GM18870 (cell line): ENCODE data around the gene FAM184A.
"Not testable (repeated sequence)": the region's sequence is repeated elsewhere in the genome, so short reads cannot be mapped to it uniquely, and the experiment has no call there.

Source experiments
- ATAC-seq: cut with Tn5 transposase; IDR thresholded peaks from one replicate; pipeline ENCODE4 v1.9.1; 2021; ENCODE audit warnings: moderate library complexity; ENCODE audit not compliant: unreplicated experiment

Gene FAM184A, protein sequence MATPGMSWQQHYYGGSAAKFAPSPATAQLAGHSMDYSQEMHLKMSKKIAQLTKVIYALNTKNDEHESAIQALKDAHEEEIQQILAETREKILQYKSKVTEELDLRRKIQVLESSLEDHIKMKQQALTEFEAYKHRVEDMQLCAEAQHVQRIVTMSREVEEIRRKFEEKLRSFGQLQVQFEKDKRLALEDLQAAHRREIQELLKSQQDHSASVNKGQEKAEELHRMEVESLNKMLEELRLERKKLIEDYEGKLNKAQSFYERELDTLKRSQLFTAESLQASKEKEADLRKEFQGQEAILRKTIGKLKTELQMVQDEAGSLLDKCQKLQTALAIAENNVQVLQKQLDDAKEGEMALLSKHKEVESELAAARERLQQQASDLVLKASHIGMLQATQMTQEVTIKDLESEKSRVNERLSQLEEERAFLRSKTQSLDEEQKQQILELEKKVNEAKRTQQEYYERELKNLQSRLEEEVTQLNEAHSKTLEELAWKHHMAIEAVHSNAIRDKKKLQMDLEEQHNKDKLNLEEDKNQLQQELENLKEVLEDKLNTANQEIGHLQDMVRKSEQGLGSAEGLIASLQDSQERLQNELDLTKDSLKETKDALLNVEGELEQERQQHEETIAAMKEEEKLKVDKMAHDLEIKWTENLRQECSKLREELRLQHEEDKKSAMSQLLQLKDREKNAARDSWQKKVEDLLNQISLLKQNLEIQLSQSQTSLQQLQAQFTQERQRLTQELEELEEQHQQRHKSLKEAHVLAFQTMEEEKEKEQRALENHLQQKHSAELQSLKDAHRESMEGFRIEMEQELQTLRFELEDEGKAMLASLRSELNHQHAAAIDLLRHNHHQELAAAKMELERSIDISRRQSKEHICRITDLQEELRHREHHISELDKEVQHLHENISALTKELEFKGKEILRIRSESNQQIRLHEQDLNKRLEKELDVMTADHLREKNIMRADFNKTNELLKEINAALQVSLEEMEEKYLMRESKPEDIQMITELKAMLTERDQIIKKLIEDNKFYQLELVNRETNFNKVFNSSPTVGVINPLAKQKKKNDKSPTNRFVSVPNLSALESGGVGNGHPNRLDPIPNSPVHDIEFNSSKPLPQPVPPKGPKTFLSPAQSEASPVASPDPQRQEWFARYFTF

DNA sequence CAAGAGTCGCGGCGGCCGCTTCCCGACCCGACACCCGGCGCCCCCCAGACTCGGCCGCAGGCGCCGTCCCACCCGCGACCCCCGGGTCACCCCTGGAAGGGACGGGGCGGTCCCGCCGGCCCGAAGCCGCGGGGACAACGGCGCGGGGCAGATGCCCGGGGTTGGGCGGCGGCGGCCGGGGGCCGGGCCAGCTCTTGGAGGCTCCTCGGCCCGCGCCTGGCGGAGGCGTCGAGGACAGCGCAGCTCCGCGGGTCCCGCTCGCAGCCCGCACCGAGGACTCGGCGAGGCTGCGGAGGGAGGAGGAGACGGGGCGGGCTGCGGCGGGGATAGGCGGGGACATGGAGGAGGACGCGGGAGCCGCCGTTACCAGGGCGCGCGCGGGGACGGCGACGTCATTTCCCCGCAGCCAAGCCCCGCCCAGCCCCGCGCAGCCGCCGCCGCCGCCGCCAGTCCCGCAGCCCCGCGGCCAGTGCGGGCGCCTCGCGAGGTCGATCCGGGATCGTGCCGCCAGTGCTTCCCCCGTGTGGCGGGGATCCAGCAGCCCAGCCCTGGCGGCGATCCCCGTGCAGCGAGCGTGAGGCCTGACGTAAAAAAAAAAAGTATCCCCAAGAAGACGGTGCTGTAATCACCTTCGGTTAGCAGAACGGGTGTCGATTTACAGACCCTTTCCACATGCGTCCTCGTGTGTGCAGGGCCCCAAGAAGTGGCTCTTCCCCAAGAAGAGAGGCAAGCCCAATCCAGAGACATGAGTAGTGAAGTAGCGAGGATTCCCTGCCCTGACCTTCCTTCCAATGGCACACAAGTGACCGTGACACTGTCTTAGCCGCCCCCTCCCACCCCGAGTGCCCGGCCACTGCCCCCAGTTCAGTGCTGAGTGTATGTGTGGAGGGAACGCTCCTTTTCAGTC lies at the start of gene FAM184A:
TSS of gene FAM184A (minus strand) at position 289 of the 907 bp plus-strand sequence. CDS start 365 bp downstream, outside the sequence.
- ATAC-seq, result no peak

DNA sequence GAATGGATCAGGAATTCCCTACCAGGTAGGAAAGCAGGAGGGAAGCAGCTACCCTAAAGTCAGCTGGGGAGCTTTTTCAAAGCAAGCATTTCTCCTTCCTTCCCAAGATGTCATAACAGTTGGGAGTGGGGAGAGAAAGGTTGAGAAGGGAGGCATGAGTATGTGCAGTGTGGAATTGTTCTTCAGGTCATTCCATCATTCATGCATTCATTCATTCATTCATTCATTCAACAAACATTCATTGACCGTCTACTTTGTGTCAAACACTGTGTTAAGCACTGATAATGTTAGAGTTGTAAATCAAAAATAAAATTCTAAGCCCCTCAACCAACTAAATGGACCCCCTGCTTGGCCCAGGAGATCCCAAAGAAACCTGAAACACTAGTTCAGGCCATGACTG lies 49.2 kb upstream of the FAM184A start:
- no peak for ATAC-seq

DNA sequence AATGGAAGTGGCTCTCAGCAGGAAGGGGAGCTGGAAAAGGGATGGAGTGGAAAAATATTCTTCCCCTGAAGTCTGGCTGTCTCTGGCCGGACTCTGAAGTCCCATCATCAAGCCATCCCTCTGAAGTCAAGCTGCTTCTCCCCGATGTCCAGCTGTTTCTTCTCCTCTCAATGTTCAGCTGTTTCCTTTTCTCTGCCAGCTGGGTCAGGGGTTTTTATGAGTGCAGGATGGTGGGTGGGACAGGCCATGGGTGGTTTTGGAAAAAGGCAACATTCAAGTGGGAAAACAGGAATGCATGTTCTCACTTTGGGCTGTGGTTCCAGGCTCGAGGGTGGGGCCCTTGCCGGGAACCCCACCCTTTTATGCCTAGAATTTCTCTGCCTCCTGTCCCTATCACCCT lies 48.4 kb upstream of the FAM184A start:
- no peak for ATAC-seq

DNA sequence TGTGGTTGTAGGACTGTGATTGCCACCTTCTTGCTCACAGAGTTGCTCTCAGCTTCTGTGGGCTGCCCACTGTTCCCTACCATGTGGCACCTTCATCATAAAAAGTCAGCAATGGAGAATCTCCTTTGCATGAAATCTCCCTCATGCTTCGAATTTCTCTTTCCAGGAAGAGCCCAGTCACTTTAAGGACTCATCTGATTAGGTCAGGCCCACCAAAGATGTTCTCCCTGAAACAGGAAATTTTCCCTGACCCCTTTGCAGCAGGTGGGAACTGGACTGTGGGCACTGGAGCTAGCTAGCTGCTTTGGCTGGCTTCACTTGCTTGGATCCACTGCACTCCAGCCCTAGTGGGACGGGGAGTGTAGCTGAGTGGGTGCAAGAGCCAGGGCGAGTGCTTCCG lies 47.7 kb upstream of the FAM184A start:
- ATAC-seq, result no peak

DNA sequence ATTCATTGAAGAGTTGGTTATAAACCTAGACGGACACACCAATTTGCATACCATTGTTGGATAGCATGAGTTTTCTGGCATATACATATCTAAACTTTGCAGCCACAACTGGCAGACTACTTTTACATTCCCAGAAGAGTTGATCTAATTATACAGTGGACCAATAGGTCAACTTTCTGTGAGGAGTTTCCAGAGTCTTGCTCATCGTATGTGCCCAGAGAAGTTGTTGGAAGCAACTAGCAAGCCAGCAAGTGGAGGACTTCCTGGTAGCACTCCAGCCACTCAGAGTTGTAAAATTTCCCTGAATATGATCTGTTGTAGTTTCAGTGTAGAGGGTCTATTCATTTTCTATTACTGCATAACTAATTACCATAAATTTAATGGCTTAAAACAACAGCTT lies 47.1 kb upstream of the FAM184A start:
- no peak for ATAC-seq

DNA sequence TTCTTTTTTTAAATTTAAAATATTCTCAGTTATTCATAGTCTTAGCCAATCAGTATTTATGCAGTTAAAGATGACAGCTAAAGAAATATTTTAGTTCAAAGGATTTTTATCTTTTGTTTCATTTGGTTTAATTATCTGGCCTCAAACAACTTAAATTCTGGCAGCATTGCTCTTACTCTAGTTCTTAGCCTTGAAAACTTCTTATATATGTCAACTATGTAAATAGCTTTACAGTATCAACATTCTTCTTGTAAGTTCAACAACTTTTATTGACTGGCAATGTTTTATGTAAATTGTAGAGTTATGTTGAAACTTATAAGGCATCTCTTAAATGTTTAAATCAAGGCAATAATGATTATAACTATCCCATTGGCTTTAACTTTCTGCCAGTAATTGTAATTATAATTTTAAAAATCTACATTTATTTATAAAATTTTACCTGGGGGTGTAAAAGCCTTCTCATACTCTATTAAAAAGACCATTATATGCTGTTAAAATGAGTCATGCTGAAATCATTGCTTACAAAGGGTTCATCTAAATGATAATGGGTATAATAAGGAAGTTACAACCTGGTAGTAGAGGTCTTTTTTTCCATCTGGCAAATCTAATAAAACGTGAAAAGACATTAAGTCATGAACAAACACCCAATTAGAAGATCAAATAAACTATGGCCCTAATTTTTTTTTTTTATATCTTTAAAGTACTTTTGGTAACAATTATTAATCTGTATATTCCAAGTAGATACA lies 45.8 kb upstream of the FAM184A start:
- ATAC-seq, result no peak

DNA sequence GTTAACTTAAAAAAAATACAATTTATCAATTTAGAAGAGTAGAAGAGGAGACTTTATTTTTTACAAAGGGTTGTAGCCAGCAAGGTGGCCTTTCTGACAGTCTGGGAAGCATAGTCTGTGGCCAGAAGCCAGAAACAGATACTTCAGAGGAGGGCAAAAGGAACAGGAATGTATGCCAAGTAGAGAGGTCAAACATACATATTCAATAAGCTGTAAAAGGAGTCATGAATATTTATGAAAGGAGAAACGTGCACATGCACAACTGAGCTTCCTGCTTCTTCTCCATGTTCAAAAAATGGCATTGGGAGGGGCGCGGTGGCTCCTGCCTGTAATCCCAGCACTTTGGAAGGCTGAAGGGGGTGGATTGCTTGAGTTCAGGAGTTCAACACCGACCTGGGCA lies 43.9 kb upstream of the FAM184A start:
- no peak for ATAC-seq

DNA sequence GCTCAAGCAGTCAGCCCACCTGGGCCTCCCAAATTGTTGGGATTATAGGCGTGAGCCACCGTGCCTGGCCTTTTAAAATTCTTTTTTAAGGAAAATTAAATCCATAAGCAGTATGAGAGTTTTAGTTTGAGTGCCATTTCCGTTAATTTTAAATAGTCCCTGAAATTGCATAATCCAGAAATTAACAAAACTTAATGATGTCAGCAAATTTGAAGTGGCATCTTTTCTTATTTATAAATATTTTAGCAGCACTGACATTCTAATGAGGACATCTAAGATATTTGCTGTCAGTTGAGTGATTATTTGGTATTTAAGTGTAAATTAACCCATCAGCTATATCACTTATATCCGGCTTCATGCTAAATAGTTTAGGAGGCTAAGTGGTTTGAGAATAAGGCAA lies 42.9 kb upstream of the FAM184A start:
- ATAC-seq, result no peak

DNA sequence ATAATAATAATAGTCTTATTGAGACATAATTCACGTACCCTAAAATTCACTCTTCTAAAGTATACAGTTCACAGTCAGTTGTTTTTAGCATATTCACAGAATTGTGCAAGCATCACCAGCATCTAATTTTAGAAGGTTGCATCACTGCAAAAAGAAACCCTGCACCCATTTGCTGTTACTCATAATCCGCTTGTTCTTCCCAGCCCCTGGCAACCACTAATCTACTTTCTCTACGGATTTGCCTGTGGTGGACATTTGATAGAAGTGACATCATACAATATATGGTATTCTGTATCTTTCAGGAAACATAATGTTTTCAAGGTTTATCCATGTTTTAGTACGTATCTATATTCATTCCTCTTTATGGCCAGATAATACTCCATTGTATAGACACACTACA lies 41.5 kb upstream of the FAM184A start:
- no peak for ATAC-seq

DNA sequence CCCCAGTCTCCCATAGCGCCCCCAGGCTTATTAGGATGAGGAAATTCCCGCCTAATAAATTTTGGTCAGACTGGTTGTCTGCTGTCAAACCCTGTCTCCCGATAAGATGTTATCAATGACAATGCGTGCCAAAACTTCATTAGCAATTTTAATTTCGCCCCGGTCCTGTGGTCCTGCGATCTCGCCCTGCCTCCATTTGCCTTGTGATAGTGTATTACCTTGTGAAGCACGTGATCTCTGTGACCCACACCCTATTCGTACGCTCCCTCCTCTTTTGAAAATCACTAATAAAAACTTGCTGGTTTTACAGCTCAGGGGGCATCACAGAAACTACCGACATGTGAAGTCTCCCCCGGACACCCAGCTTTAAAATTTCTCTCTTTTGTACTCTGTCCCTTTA lies 40.6 kb upstream of the FAM184A start:
- ATAC-seq, result not testable (repeated sequence)

DNA sequence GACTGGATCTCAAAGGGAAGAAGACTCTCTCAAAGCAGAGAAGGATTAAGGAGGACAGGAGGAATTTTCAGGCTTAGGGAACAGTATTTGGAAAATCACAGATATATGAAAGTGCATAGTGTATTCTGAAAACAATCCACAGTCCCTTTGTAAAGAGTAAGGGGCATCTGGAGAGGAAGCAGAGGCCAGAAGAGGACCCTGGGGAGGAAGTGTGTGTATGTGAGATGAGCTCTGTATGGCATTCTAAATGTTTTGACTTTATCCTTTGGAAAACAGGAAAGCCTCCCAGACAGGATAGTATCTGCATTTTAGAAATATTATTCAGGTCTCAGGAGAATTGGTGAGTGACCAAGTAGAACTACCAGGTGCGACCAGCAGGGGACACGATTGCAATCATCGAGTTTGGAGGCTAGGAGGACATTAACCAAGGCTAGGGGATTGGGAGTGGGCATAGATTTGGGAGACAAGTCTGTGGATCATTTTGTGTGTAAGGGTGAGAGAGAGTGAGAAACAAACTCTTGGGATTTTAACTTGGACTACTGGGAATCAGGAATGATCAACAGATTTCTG lies 38.3 kb upstream of the FAM184A start:
- ATAC-seq, result no peak

DNA sequence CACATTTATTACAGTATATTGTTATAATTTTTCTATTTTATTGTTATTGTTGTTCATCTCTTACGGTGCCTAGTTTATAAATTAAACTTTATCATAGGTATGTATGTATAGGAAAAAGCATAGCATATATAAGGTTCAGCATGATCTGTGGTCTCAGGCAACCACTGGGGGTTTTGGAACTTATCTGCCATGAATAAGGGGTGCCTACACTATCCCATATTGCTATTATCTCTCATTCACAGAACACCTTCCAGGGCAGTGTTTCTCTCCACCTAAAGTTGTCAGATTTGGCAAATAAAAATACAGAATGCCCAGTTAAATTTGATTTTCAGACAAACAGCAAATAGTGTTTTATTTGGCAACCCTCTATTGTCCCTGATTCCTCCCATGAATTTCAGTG lies 35.5 kb upstream of the FAM184A start:
- ATAC-seq, result no peak

DNA sequence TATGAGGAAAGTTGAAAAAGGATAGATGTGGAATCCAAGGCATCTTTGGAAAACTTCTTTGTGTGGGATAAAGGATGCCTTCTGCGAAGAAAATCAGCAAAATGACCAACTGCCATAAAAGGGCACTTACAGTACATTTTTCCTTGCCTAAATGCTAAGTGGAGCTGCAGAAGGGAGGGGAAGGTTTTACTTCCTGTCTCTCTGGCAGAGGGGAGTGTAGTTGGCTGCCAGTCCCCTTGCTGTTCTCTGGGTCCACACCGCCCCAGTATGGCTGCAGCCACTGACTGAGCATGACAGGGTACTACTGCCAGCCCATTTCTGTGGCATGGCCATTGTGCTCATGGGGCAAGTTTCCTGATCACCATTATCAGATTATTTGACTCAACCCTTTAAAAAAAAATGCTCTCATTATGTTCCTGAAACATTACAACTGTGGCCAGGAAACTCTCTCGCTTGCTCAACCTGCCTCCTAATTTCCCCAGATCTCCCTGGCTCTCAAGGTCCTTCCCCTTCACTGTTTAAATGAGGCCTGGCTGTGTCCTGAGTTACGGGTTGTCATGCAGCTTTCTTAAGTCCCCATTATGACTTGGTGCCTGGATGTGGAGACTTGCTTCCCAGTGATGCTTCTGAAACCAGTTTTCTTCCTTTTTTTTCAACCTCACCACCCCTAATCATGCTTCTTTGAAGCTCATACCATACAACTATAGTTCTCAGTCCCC lies 34.5 kb upstream of the FAM184A start:
- ATAC-seq, result no peak

DNA sequence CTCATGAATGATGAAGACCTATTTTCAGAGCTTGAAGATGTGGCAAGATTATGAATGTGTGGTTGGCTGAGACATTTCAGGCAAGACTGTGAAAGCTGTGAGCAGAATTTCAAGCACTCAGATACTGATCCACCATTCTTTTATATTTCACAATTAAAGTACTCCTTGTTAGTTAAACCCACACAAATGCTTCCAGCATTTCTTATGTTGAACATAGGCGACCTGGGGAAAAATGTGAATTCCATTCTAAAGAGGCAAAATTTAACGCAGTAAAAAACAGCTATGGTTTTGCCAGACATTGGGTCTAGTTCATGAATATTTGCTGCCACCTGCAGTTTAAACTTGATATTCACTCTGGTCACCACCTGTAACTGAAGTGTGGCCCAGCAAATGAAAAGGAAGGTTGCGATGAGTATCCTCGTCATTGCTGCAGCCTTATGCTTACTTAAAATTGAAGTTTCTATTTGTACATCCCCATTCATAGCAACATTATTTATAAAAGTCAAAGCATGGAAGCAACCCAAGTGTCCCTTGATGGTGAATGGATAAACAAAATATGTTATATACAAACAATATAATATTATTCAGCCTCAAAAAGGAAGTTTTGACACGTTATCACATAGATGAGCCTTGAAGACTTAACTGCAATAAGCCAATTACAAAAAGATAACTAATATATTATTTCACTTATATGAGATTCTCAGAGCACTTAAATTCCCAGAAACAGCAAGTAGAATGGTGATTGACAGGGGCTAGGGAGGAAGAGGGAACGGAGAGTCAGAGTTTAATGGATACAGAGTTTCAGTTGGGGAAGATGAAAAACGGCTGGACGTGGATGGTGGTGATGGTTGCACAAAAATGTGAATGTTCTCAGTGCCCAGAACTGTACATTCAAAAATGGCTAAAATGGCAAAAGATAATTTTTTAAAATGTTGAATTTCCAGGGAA lies 32.4 kb upstream of the FAM184A start:
- peak; percentile 74 for ATAC-seq

DNA sequence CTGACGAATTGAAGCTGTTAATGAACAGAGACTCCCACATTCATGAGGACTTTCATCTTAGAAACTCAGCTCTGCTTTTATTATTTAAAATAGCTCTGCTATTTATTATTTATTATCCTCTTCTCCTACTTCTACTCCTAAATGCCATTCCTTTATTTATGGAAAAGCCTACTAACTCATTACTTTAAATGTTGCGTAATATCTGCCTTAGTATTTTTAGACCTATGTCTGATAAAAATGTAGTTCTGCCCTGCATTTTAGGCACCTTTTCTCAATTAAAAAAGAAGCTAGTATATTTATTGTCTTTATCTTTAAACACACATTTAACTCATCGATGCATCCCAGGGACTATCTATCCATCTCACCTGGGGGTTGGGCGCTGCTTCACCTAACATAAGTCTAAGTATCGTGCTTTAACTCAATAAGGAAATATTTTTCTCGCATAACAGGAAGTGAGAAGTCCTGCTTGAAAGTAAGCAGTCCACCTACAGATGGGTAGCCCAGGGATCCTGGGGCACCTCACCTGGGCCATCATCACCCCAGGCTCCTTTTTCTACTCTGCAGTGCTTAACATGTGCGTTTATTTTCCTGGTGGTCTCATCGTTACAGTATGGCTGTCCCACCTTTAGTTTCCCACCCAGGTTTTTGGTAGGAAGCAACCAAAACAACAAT lies 31.3 kb upstream of the FAM184A start:
- ATAC-seq, result no peak

DNA sequence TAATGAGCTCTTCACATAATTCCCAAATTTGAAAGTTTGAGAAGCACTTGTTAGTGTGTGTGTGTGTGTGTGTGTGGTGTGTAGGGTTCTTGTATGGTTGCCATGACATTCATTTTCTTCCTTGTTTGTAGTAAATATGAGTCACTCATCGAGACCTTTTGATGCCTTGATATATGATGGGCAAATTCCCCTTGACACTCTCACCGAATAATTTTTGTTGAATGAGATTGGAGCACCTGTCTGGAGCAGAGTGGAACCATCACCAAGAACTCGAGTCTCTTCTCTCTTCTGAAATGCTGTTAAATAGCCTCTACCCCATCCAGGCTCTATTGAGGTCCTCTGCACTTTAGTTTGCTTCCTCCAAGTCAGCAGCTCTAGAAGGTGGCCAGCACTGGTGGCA lies 29.6 kb upstream of the FAM184A start:
- ATAC-seq, result no peak

DNA sequence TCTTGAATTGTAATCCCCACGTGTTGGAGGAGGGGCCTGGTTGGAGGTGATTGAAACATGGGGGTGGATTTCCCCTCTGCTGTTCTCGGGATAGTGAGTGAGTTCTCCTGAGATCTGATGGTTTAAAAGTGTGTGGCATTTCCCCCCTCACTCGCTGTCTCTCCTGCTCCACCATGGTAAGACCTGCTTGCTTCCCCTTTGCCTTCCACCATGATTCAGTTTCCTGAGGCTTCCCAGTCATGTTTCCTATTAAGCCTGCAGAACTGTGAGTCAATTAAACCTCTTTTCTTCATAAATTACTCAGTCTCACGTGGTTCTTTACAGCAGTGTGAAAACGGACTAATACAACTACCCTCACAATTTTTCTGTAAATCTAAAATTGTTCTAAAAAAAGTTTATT lies 26.8 kb upstream of the FAM184A start:
- ATAC-seq, result no peak
